ENCODE data around the gene WNK1. TPM values are rescaled to one million over a fixed set of nuclear protein-coding genes. Genes with fewer than 3 reads are reported as not detected.

Gene WNK1
- total and polyA plus RNA-seq, 11 donors: 59.9 to 373 (median 290) TPM

DNA sequence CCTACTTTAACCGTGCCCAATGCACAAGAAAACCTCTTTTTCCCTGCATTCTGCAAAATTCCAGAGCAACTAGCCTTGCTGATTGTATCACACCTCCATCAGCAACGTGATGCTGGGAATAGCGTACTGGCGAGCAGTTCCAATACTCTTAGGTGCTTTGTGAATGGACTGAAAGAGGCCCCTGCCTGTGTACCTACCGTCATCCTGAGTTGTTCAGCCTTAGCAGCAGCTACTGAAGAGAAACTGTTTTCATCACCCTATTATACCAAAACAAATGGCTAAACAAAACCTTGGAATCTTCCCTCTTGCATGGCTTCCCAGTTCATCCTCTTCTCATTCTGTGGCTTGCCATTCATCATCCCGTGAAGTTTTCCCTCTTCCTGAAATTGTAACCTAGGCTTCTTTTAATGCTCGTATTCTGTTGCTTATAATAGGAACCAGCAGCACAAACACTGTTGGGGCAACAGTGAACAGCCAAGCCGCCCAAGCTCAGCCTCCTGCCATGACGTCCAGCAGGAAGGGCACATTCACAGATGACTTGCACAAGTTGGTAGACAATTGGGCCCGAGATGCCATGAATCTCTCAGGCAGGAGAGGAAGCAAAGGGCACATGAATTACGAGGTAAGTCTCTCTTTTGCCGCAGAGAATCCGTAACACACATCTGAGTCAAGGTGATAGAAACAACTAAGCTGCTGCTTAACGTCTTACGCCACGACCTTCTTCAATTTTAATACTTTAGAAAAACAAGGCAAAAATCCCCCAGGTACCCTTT lies 155.2 kb downstream of the WNK1 start:
- 79 to 84% (median 83%) methylated on average over 16 of the region's 16 CpGs for WGBS, 4 donors
- no peak for TF ChIP-seq POLR2A (IDR thresholded peaks at IDR 0.05)
- TF ChIP-seq, protein P1, sequence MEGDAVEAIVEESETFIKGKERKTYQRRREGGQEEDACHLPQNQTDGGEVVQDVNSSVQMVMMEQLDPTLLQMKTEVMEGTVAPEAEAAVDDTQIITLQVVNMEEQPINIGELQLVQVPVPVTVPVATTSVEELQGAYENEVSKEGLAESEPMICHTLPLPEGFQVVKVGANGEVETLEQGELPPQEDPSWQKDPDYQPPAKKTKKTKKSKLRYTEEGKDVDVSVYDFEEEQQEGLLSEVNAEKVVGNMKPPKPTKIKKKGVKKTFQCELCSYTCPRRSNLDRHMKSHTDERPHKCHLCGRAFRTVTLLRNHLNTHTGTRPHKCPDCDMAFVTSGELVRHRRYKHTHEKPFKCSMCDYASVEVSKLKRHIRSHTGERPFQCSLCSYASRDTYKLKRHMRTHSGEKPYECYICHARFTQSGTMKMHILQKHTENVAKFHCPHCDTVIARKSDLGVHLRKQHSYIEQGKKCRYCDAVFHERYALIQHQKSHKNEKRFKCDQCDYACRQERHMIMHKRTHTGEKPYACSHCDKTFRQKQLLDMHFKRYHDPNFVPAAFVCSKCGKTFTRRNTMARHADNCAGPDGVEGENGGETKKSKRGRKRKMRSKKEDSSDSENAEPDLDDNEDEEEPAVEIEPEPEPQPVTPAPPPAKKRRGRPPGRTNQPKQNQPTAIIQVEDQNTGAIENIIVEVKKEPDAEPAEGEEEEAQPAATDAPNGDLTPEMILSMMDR (IDR thresholded peaks at IDR 0.05): no peak
- Histone ChIP-seq H3K4me3 (no peak overlapping the region), H3K36me3 (peaks cover under 1 to 100% (median 92%) of the 10 kb centered on the region in 9 donors), H3K9me3 (no peaks in the 10 kb centered on the region), H3K27ac (no peak overlapping the region), H3K4me1 (peaks cover 6 to 44% (median 31%) of the 10 kb centered on the region in 12 donors), H3K27me3 (no peaks in the 10 kb centered on the region)
- no peak for ATAC-seq
- no peak for DNase-seq
- intact Hi-C loops (cut with DNase I): no loop called here

DNA sequence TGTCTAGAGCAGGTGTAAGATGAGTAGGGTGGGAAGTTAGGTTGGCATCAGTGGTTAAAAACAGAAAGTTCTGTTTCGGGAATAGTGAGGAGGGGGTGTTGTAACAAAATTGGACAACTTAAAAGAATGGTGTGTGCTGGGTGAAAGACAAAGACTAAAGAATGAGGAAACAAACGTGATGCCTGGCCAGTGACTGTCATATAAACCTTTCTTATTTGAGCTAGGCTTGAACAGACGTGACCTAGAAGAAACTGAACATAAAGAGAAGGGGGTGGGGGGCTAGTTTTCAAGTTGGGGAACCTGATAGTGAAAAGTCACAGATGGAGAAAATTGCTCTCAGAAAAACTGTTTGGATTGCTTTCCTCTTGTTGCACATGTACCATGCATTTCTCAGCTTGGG lies 157.5 kb downstream of the WNK1 start:
- intact Hi-C loops (cut with DNase I): no loop called here
- peaks cover 0 to 100% (median 92%) of the 10 kb centered on the region in 9 donors for H3K36me3 ChIP-seq
- no peaks in the 10 kb centered on the region for H3K9me3 ChIP-seq
- WGBS, 4 donors: 74 to 84% (median 77%) methylated on average over 3 of the region's 3 CpGs
- no peak for ATAC-seq
- no peak overlapping the region for H3K27ac ChIP-seq
- DNase-seq: no peak
- no peak overlapping the region for H3K4me3 ChIP-seq
- H3K27me3 ChIP-seq: no peaks in the 10 kb centered on the region
- TF ChIP-seq, protein P1 (IDR thresholded peaks at IDR 0.05): no peak
- no peak for TF ChIP-seq POLR2A (IDR thresholded peaks at IDR 0.05)
- H3K4me1 ChIP-seq: peaks cover 6 to 38% (median 23%) of the 10 kb centered on the region in 12 donors

DNA sequence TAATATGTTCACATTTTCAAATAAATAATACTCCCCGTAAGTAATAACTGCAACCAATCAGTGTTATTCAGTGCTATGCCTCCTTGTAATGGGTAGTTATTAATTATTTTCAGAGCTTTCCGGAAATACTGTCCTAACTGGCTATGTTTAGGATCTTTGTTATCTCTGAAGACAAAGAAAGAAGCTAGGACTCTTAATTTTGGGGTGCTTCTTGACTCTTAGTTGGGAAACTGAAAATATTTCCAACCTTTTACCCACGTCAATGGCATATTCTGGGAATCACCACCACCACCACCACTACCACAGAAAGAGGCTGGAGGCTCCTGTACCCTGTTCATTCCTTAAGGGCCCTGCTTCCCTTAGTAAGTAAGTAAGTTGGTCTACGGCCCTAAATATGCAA lies 158.0 kb downstream of the WNK1 start:
- intact Hi-C loops (cut with DNase I): no loop called here

More for the DNA sequence above, 158.0 kb downstream of the WNK1 start:
- WGBS, 4 donors: 67 to 76% (median 70%) methylated on average over 4 of the region's 4 CpGs
- H3K27ac ChIP-seq: peak overlapping the region in 3 of 12 donors; percentile 4 to 30 (median 26)
- no peak for TF ChIP-seq POLR2A (IDR thresholded peaks at IDR 0.05)
- TF ChIP-seq, protein P1 (IDR thresholded peaks at IDR 0.05): no peak
- no peaks in the 10 kb centered on the region for H3K27me3 ChIP-seq
- H3K4me1 ChIP-seq: peaks cover 6 to 42% (median 23%) of the 10 kb centered on the region in 12 donors
- H3K4me3 ChIP-seq: no peak overlapping the region
- ATAC-seq (no peak), DNase-seq (no peak)
- peaks cover 0 to 100% (median 92%) of the 10 kb centered on the region in 9 donors for H3K36me3 ChIP-seq
- no peaks in the 10 kb centered on the region for H3K9me3 ChIP-seq

Measured in heart left ventricle (tissue), 16 donors.